ENCODE results near the gene PEX26. TPM values are rescaled to one million over a fixed set of nuclear protein-coding genes. Genes with fewer than 3 reads are reported as not detected.

The PEX26 gene
- total RNA-seq, 2 donors from 2014 or later, result 15.1 to 18.4 TPM

DNA sequence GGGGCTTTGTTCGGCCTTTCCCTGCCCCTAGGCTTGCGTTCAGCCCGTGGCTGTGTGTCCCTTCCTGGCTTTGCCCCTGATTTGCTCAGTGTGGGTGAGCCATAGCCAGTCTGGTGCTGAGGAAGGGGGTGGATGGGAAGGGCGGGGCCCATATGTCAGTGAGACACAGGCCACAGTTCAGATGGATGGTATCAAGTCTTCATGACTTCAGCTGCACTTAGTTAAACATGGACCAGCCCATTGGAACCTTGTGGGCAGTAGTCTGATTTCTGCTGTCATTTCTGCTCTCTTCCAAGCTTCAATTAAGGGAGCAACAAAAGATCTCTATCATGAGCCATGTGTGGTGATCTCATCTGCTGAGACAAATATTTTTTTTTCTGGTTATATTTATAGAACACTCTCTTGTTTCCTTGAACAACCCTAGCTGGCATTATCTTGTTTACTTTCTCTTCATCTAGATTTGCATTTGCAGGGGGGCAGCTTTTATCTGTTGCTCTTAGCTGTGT lies 21.6 kb upstream of the PEX26 start:
- no peaks in the 10 kb centered on the region for H3K36me3 ChIP-seq
- peak overlapping the region; percentile 66 to 68 for H3K27ac ChIP-seq
- DNase-seq (ENCODE audit: low spot score), result no peak
- peaks cover 0 to 37% of the 10 kb centered on the region in 2 donors for H3K4me1 ChIP-seq
- H3K9me3 ChIP-seq, result no peaks in the 10 kb centered on the region
- TF ChIP-seq, protein P1, sequence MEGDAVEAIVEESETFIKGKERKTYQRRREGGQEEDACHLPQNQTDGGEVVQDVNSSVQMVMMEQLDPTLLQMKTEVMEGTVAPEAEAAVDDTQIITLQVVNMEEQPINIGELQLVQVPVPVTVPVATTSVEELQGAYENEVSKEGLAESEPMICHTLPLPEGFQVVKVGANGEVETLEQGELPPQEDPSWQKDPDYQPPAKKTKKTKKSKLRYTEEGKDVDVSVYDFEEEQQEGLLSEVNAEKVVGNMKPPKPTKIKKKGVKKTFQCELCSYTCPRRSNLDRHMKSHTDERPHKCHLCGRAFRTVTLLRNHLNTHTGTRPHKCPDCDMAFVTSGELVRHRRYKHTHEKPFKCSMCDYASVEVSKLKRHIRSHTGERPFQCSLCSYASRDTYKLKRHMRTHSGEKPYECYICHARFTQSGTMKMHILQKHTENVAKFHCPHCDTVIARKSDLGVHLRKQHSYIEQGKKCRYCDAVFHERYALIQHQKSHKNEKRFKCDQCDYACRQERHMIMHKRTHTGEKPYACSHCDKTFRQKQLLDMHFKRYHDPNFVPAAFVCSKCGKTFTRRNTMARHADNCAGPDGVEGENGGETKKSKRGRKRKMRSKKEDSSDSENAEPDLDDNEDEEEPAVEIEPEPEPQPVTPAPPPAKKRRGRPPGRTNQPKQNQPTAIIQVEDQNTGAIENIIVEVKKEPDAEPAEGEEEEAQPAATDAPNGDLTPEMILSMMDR (IDR thresholded peaks at IDR 0.05), result no peak
- no peaks in the 10 kb centered on the region for H3K27me3 ChIP-seq
- no peak overlapping the region for H3K4me3 ChIP-seq

DNA sequence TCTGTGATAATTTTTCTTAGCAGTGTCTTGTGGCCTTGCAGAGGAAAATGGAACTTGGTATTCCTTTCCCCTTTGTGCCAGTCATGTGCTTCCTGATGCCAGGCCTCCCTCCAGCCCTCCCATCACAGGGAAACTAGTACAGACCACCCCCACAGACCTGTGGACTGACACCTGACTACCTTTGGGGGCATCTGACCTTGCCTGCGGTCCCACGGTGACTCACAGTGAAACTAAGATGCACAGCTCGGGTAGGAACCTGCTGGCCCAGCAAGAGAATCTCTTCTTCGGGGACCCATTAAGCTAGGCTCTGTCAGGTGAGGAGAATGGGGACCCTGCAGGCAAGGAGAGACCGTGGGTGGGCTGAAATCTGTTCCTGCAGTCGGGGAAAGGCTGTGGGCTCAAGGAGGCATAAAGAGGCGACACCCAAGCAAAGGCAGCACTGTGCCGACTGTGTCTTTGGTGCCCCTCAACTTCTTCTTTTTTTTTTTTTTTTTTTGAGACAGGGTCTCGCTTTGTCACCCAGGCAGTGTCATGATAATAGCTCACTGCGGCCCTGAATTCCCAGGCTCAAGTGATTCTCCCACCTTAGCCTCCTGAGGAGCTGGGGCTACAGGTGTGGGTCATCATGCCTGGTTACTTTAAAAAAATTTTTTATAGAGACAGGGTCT lies 20.8 kb upstream of the PEX26 start:
- no peak overlapping the region for H3K4me3 ChIP-seq
- no peaks in the 10 kb centered on the region for H3K9me3 ChIP-seq
- no peaks in the 10 kb centered on the region for H3K27me3 ChIP-seq
- TF ChIP-seq, protein P1 (IDR thresholded peaks at IDR 0.05), result no peak
- H3K27ac ChIP-seq, result peak overlapping the region; percentile 66 to 68
- no peak for DNase-seq (ENCODE audit: low spot score)
- H3K36me3 ChIP-seq, result no peaks in the 10 kb centered on the region
- peaks cover 0 to 44% of the 10 kb centered on the region in 2 donors for H3K4me1 ChIP-seq

DNA sequence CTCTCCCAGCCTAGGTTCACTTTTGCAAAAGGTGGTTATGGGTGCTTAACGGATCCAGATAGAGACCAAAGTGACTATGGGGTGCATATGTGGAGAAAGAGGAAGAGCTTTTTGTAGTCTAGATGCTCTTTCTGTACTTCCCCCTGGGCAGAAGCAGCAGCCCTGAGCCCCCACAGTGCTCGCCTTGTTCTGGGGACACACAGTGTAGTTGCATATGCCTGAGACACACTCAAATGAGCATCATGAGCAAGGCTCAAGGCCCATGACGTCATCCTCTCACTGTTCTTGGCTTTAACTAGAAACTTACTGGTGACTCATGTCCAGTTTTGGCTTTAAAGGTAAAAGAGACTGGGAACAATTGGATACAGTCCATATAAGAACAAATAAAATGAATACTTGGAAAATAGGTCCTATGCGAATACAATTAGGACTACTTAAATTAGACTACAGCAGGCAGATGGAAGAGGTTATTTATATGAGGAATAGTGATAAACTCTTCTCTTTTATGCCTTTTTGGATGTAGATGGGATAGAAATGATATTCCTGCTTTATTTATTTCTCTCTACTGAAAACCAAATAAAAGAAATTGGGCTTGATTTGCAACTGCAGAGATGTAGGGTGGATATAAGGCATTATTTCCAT lies 20.1 kb upstream of the PEX26 start:
- H3K36me3 ChIP-seq, result no peaks in the 10 kb centered on the region
- H3K4me1 ChIP-seq, result peaks cover 0 to 44% of the 10 kb centered on the region in 2 donors
- H3K4me3 ChIP-seq, result no peak overlapping the region
- H3K27me3 ChIP-seq, result no peaks in the 10 kb centered on the region
- DNase-seq (ENCODE audit: low spot score), result peak; percentile 95
- no peaks in the 10 kb centered on the region for H3K9me3 ChIP-seq
- TF ChIP-seq, protein P1 (IDR thresholded peaks at IDR 0.05), result no peak
- H3K27ac ChIP-seq, result peak overlapping the region; percentile 66 to 68

DNA sequence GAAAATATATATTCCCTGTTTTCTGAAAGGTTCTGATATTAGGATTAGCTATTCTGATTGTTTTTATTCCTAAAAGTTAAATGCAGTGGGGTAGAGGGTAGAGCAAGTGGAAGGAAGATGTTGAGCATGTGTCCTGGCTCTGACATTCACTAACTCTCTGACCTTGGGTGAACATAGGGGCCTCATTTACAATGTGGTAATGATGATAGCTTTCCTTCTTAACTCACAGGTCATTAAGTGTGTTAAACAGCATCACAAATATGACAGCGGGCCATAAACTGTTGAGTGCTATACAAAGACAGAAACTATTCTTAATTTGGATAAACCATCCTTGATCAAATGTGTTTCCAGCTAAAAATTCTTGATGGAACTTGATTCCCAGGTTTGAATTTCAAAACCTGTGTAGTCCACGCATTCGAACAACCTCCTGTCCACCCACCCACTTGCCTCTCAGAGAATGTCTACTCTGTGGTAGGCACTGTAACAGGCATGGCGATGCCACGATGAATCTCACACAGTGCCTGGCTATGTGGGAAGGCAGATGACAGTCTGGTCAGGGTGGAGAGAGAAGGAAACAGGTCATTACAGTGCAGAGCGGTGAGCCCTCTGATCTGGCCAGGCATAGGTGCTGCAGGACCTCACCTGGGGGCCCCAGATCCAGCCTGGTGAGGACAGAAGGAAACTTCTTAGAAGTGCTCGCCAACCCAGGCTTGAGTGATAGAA lies 19.3 kb upstream of the PEX26 start:
- peak overlapping the region; percentile 28 to 44 for H3K27ac ChIP-seq
- no peaks in the 10 kb centered on the region for H3K27me3 ChIP-seq
- no peak for DNase-seq (ENCODE audit: low spot score)
- H3K4me1 ChIP-seq, result peaks cover 0 to 44% of the 10 kb centered on the region in 2 donors
- no peaks in the 10 kb centered on the region for H3K9me3 ChIP-seq
- H3K36me3 ChIP-seq, result no peaks in the 10 kb centered on the region
- no peak overlapping the region for H3K4me3 ChIP-seq
- TF ChIP-seq, protein P1 (IDR thresholded peaks at IDR 0.05), result no peak

DNA sequence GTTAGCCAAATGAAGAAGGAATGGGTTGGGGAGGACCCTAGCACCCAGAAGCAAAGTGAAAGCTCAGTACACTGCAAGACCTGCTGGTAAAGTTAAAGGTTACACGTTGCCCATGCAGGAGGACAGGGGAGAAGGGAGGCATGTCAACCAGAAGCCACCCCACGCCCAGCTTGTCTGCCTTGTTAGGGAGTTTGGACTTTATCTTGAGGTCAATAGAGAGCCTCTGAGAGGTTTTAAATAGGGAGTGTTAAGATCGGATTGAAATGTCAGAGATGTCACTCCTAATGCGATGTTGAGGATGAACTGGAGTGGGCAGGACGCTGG lies 18.7 kb upstream of the PEX26 start:
- DNase-seq (ENCODE audit: low spot score), result no peak
- Histone ChIP-seq H3K4me3 (no peak overlapping the region), H3K27ac (peak overlapping the region; percentile 28 to 44), H3K9me3 (no peaks in the 10 kb centered on the region), H3K36me3 (no peaks in the 10 kb centered on the region), H3K27me3 (no peaks in the 10 kb centered on the region), H3K4me1 (peaks cover 0 to 44% of the 10 kb centered on the region in 2 donors)
- TF ChIP-seq, protein P1 (IDR thresholded peaks at IDR 0.05), result no peak
